Stimulated activated CD8-positive, alpha-beta memory T cell treated with anti-CD3 and anti-CD28 coated beads, Interleukin-15, amount 100 ng/mL, for 1 hour (primary cell): ENCODE data around the gene ATP13A1.
"Not testable (repeated sequence)": the region's sequence is repeated elsewhere in the genome, so short reads cannot be mapped to it uniquely, and the experiment has no call there.

Experiments
- DNase-seq: peaks from one replicate; pipeline ENCODE4 v3.0.0-alpha.2; 2020; ENCODE audit warnings: low read depth

Gene ATP13A1

GRCh38 chr19:19619181-19619848, 44.2 kb downstream of the ATP13A1 start:
- DNase-seq = no peak

GRCh38 chr19:19618219-19619051, 45.0 kb downstream of the ATP13A1 start, which contains the start of gene PBX4:
Gene PBX4 (minus strand): TSS chr19:19618687. CDS start chr19:19618629, 58 bp downstream.
- DNase-seq = peak; percentile 99

DNA sequence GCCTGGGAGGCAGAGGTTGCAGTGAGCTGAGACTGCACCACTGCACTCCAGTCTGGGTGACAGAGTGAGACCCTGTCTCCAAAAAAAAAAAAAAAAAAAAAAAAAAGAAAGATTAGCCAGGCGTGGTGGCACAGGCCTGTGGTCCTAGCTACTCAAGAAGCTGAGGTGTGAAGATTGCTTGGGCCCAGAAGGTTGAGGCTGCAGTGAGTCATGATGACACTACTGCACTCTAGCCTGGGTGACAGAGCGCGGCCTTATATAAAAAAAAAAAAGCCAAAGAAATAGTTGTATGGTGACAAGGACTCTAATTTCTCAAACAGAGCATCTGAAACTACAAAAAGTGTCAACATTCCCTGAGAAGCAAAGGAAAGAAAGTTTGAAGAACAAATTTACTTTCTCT, 48.4 kb downstream of the ATP13A1 start:
- no peak for DNase-seq

GRCh38 chr19:19613506-19613905, 50.0 kb downstream of the ATP13A1 start:
- no peak for DNase-seq

- DNase-seq = no peak
Observed at GRCh38 chr19:19610376-19611202, 52.9 kb downstream of the ATP13A1 start.

GRCh38 chr19:19606686-19607085, 56.8 kb downstream of the ATP13A1 start:
- not testable (repeated sequence) for DNase-seq

- DNase-seq = no peak
Observed at GRCh38 chr19:19606021-19606420, 57.5 kb downstream of the ATP13A1 start.

DNA sequence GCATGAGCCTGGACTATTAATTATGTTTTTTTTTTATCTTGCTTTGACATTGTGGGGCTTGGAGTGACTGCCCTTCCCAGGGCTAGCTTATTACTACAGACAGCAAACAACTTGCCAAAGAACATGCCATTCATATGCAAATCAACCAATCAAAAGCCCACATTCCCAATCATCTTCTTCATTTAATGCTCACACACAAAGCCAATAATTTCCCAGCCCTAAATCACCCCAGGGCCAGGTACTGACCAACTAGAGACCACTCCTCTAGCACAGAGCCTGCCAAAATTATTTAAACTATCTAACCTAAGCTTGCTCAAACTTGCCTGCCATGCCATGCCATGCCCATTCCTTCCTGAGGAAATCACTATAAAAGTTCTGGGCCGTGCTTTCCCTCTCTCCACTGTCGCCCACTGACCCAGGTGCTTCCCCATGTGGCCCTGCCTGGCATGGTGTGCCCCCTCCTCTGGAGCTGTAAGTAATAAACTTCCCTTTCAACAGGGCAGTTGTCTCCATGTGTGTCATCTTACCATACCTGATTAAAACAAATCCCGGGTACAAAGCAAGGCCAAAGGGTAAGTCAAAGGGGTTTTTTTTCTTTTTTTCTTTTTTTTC, 60.7 kb downstream of the ATP13A1 start:
- no peak for DNase-seq

GRCh38 chr19:19602136-19602712, 61.3 kb downstream of the ATP13A1 start:
- no peak for DNase-seq

- no peak for DNase-seq
Observed at GRCh38 chr19:19600793-19601330, 62.6 kb downstream of the ATP13A1 start.

DNA sequence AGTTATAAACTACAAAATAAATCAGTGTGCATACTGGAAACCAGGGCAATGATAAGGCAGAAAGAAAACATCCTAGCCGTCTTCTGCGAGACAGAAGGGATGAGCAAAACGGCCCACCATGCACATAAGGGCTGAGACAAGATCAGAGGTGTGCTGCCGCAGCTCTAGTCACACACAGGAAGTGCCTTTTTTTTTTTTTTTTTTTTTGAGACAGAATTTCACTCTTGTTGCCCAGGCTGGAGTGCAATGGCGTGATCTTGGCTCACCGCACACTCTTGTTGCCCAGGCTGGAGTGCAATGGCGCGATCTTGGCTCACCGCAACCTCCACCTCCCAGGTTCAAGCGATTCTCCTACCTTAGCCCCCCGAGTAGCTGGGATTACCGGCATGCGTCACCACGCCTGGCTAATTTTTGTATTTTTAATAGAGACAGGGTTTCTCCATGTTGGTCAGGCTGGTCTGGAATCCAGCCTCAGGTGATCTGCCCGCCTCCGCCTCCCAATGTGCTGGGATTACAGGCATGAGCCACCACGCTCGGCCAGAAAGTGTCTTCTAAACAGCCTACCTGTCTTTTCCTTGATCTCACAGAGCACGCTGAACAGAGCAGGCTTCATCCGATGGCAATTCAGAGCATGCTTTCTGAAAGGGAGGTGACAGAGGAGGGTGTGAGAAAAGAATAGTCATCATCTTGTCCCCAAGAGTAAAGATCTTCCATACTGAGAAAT, 64.6 kb downstream of the ATP13A1 start:
- DNase-seq = not testable (repeated sequence)

DNA sequence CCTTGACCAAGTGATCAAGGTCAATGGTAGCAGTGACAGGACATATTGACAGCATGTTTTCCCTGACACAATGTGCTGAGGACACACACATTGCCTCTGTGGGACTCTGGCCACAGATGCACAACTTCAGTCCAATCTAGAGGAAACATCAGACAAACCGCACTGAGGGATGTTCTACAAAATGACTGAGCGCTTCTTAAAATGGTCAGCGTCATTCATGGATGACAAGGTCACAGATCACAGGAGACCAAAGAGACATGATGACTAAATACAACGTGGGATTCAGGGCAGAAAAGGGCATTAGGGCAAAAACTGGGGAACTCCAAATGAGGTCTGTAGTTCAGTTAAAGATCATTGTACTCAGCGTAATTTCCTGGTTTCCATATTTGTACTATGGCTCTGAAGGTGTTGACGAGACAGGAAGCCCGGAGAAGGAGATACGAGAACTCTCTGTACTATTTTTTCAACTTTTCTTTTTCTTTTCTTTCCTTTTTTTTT, 65.6 kb downstream of the ATP13A1 start:
- DNase-seq = no peak
